ENCODE measurements around the gene ABCA2.
"Not testable (repeated sequence)": the region's sequence is repeated elsewhere in the genome, so short reads cannot be mapped to it uniquely, and the experiment has no call there.

The ABCA2 gene

DNA sequence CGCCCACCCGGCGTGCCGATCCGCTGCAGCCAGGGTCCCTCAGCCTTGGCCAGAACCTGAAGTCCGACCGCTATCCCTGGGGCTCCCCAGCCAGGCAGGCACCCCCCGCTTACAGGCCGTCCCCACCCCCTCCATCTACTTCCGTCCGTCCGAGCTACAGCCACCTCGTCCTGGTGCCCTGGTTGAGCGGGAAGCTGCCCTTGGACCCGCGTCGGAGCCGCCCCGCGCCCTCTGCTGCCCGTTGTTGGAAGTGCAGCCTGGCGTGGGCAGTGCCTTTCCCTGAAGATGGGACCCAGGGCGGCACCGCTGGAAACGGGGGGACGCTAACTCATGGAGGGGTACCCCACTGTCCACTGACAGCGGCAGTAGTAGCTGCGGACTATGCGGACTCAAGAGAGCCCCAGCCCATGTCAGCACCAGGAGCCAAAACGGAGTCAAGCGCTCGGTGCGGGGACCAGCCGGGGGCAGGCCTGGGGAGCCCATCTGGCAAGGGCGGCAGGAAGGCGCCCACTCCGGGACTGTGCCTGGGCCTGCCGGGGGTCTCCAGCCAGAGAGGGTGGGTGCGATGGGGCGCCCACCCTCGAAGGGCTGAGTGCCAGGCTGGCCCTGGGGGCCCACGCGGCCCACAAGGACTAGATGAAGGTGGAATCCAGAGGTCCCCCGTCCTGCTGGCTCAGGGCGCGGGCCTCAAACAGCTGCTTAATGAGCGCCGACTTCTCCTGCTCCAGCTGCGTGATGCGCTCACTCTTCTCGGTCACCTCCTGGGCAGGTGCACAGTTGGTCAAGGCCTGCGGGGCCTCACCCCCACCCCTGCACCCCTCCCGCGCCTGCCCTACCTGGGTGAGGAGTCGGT lies 36.2 kb upstream of the ABCA2 start:
- DNase-seq: peak; percentile 81

DNA sequence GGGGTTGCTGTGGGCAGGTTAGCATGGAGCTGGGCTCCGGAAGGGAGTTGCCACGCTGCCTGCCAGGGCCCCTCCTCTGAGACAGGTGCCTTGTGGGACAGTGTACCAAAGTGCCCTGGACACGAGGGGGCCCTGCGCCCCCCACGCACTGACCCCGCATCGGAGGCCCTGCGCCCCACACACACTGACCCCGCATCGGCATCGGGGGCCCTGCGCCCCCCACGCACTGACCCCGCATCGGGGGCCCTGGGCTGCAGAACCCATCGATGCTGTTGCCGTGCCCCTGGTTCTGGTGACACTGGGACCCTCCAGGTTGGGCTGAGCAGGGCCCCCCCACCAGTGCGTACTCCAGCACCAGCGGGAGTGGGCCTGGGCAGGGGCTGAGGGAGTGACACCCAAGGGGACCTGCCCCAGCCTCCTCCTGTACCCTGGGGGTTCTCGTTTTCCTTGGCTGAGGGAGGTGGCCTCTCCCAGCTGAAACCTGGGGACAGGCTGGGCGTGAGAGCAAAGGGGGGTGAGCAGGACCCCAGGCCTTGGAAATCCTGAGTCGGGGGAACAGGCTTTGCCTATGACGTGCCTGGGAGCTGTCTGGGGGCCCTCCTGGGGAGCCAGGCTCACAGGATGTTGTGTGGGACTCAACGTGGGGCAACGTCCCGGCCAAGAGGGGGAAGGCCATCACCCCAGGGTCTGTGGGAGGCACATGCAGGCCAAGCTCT lies 35.4 kb upstream of the ABCA2 start:
- DNase-seq: no peak

DNA sequence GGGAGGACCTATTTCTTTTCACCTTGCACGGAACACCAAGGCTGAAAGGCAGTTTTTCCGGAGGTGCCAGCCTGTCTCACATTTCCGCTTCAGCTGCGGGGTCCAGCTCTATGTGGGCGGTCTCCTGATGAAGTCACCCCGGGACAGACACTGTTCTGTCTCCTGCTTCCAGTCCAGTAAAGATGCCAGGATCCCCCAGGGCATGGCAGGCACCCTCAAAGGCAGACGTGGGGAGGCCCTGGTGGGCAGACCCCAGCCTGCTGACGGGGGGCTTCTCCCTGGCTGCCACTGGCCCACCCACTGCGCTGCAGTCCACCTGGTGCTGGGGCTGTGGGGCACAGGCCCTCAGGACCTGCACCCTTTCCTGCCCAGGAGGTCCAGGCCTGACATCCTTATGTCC lies 34.8 kb upstream of the ABCA2 start:
- not testable (repeated sequence) for DNase-seq

DNA sequence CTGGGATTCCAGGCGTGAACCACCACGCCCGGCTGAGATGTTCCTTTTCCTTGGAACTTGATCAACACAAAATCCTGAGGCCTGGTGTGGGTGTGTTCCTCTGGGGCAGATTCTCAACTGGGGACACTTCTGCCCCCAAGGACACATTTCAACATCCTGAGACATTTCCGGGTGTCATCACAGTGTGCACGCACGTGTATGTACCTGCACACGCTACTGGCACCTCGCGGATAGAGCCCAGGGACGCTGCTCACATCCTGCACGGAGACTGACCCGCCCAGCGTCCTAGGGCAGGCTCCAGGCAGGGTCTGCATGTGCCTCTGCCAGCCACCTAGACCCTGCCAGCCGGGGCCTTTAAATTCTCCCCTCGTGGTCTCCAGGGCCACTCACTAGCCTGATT lies 34.3 kb upstream of the ABCA2 start:
- DNase-seq: no peak

DNA sequence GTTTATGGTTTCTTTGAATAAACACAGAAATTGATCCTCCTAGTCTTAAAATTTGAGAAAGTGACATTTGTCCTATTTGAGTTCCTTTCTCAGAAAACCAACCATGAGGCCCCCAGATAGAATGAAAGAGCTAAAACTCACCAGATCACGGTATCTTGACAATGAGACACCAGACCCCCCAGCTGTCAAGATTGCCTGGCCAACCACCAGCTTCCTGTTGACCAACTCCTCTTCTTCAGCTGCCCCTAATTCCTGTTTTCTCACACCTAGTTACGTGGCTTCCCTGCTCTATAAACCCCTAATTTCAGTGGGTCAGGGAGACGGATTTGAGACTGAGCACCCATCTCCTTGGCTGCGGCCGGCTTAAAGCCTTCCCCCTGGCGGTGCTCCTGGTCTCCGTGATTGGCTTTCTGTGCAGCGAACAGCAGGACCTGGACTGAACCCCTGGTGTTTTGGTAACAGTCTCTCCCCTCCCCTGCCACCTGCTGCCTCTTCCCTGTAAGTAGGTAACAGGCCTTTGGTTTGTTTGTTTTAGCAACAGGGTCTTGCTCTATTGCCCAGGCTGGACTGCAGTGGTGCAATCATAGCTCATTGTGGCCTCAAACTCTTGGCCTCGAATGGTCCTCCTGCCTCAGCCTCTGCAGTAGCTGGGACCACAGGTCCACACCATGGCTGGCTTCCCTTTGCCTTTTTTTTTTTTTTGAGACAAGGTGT lies 30.6 kb upstream of the ABCA2 start:
- DNase-seq: no peak

DNA sequence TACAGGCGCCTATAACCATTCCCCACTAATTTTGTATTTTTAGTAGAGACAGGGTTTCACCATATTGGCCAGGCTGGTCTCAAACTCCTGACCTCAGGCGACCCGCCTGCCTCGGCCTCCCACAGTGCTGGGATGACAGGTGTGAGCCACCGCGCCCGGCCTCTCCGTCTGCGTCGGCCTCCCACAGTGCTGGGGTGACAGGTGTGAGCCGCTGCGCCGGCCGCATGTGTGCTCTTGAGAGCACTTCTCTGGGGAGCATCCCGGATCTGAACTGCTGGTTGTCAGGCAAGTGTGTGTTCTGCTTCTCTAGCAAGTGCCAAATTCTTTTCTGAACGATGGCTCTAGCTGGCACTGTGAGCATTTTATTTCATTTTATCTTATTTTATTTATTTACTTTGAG lies 29.5 kb upstream of the ABCA2 start:
- no peak for DNase-seq

DNA sequence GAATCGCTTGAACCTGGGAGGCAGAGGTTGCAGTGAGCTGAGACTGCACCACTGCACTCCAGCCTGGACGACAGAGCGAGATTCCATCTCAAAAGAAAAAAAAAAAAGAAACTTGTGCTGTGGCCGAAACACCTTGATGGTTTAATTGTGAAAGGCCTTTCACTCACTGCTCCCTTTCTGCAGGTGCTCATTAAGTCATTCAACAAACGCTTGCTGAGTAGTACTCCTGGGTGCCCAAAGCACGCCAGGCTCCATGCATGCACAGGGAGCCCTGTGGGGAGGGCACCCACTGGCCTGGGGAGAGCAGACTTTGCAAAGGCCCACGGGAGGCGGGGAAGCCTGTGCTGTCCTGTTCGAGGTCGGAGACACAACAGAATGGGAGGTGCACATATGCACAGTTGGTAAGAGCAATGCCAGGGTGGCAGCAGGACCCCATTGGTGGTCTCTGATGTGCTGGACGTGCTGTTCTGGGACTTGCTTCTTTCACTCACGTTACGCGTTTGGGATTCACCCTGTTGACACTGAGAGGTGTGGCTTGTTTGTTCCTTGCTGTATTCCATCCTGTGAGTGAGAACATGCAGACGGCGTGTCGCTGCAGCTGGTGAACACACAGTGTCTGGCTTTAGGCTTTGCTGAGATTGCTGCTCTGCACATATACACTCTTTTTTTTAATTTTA lies 28.8 kb upstream of the ABCA2 start:
- no peak for DNase-seq

DNA sequence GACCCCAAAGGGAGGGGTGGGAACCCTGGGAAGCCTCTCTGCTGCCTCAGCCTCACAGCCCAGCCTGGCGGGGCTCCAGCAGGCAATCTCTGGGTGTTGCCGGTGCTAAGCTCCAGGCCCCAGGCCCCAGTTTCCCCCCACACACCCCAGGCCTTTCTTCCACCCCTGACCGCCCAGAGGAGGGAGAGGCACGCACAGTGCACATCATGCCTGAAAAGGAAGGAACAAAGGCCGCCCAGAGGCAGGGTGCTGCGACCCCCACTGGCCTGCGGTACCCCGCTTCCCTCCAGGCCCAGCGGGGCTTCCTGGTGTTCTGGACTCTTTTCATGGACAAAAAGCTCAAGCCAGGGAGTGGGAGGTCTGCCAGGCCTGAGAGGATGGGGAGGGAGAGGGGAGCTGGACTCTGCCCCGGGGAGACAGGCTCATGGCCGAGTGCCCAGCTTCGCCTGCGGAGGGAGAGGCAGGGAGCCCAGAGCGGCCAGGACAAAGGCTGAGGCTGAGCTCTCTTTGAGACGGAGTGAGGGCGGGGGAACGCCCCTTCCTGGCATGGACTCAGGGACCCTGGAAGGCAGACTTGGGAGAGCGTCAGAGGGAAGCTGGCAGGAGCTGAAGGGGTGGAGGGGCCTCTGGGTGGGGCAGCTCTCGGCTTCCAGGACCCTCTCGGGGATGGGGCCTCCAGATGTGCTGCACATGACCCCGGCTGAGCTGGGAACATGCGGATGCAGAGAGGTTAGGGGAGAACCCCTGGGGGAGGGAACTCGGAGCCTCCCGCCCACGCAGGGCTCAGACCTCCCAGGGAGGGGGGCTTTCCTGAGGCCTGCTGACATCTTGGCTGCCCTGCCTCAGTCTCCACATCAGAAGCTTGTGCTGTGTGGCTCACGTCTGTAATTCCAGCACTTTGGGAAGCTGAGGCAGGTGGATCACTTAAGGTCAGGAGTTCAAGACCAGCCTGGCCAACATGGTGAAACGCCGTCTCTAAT lies 27.6 kb upstream of the ABCA2 start:
- DNase-seq: no peak

DNA sequence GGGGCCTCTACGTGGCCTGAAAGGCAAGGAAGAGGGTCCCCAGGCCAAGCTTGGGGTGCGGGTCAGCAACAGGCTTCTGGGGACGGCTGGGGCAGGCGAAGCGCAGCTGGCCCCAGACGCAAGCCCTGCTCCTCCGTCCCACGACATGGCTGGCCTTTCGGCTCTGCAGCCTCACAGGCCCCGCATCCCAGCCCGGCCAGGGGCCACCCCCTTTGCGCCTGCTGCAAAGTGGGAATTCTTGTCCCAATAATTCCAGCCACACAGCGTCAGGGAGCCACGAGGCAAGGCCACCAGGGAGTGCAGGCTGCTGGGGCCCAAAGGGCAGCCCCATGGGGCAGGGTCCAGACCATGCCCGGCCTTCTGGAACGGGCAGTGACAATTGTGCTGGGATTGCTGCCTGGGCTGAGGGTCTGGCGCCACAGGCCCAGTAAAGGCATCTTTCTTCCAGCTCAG lies 26.9 kb upstream of the ABCA2 start:
- no peak for DNase-seq

DNA sequence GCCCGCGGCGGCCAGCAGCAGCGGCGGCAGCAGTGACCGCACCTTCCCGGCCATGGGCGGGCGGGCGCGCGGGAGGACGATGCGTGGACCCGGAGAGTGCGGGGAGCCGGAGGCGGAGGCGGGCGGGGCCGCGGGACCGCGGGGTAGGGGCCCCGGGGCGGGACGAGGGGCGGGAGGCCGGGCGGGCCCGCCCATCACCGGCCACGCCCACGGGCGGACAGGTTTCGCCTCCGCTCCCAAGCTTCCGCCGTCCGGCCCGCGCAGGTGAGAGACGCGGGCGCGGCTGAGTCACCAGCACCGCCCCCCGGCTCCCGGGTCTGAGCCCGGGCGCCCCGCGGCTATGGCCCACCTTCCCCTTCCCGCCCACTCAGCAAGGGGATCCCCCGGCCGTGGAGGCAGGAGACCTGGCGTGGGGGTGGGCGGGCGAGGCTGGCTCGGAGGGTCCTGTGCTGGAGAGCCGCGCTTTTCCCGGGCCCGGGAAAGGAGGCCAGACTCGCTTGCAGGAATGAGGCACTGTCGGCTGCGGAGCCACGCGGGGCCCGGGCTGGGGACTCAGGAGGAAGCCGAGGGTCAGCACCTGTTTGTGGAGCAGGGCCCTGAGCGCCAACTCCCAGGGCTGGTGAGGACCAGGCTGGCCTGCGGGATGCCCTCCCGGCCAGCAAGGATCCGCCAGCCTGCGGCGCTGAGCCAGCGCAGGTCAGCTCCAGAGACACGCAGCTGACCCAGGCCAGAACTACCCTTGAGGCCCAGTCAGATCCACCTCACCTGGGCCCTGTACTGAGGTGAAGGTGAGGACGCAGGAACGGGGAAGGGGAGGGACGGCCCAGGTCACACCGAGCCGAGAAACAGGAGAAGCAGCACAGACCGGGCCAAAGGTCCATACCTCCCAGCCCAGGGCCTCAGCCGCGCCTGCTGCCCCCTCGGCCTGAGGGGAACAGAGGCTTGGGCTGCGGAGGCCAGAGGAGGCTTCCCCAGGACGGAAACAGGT lies 26.2 kb upstream of the ABCA2 start, which contains the start of gene ENTPD2:
TSS of gene ENTPD2 (minus strand) at position 118 of the 988 bp plus-strand sequence. CDS start at position 54, 64 bp downstream.
- peak; percentile 77 for DNase-seq

DNA sequence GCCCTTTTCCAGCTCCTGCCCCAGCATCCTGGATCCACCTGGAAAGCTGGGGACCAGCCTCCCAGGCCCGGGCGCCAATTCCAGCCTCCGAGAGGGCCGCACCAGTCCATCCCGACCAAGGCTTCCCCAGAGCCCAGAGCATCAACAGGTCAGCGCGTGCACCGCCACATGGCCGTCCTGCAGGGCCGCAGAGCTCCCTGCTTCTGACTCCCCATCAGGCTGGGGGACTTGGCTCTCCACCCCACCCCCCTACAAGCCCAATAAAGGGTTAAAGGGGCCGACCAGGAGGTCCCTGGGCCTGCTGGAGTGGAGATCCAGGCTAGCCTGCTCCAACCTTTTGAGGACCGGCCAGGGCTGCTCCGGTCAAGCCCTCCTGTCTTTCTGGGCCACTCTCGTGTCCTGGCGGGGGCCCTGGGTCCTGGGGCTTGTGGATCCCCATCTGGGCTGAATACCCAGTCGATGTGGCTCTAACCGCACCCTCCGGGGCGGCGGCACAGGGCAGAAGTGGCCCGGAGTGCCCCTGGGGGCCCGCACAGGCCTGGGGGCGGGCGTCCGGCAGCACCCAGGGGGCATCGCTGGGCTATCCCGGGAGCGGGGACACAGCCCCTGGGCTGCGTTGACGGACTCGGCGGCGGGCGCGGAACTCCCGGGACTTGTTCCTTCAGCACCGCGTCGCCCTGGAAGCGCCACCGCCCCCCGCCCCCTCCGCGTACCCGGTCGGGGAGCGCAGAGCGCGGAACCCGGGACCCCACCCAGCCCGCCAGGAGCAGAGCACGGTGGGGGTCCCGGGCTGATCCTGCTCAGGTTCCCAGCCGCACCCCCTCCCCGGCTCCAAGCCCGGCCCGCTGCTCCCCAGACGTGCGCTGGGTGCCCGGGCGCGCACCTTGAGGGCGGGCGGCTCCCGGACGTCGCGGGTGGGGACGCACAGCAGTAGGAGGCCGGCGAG lies 25.2 kb upstream of the ABCA2 start:
- peak; percentile 68 for DNase-seq

DNA sequence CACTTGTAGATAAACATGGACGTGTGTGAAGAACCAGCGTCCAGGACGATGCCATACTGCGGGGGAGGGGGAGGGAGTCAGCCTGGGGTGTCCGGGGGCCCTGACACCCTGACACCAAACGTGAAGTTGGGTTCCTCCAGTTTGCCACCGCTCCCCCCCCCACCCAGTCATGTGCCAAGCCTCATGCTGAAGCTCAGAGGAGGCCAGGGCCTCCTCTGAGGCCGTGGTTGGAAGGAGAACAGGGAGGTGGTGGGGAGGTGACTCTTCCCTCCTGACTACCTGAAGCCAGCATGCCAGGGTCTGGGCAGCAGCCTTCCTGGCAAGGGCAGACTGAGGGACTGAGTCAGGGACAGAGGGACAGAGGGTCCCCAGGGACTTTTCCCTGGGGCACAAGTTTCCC lies 24.3 kb upstream of the ABCA2 start:
- no peak for DNase-seq

DNA sequence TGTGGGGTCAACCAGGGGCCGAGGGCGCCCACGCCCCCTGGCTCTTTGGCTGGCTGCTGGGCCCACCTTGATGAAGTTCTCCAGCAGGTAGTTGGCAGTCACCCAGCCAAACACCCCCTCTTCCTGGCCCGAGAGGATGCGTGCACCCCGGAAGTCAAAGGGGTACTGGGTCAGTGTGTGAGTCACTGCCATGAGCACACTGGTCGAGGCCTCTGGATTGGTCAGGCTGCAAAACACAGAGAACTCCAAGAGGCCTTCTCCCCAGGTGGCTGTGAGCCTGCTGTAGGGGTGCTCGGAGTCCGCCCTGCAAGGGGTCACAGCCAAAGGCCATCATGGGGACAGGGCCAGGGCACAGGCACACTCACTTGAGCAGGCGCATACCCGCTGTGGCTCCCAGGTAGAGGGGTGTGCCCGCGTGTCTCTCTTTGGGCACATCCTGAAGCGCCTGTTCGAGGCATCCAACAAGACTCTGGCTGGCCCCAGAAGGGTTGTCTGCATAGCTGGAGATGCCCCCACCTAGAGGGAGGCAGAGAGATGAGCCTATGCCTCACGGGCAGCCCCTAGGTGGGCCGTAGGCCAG lies 23.2 kb upstream of the ABCA2 start:
- no peak for DNase-seq

DNA sequence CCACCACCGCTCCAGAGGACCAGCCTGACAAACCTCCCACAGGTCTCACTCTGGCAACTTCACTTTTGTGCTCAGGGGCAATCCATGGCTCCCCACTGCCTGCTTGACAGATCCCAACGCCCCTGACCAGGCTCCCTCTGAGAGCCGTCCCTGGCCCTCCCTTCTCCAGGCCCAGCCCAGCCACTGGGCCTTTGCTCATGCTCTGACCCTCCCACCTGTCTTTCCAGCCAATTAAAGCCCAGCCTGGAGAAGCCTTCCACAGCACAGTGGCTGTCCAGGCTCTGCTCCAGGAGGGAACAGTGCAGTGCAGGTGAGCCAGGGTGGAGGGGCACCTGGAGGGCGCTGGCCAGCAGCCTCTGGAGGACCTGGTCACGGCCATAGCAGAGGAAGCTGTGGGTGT lies 22.5 kb upstream of the ABCA2 start:
- peak; percentile 71 for DNase-seq

DNA sequence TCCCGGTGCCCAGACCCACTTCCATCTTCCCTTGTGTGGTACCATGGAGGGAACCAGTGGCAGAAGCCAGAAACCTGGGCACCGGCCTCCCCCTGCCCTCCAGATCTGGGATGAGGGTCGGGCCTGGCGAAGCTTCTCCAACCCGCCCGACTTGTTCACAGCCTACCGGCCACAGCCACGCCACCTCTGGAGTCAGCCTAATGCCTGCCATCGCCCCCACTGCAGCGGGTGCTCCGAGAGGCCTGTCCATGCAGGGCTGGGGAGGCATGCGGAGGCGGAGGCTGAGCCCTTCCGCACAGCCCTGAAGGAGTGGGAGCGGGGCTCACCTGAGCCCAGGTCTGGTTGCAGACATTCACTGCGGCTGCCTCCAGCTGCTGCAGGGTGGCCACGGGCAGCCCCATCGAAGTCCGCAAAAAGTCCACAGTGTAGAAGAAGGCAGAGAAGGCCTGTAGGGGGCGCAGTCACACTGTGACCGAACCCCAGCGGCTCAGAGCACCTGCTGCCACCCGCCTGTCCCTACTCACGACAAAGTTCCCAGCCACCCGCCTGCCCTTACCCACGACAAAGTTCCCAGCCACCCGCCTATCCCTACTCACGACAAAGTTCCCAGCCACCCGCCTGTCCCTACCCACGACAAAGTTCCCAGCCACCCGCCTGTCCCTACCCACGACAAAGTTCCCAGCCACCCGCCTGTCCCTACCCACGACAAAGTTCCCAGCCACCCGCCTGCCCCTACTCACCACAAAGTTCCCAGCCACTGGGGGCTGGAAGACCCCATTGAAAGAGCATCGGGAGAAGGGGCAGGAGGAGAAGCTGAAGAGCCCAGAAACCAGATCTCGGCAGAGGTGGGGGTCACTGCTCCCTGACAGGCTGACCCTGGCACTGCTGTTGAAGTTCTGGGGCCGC lies 21.8 kb upstream of the ABCA2 start:
- peak; percentile 94 for DNase-seq

DNA sequence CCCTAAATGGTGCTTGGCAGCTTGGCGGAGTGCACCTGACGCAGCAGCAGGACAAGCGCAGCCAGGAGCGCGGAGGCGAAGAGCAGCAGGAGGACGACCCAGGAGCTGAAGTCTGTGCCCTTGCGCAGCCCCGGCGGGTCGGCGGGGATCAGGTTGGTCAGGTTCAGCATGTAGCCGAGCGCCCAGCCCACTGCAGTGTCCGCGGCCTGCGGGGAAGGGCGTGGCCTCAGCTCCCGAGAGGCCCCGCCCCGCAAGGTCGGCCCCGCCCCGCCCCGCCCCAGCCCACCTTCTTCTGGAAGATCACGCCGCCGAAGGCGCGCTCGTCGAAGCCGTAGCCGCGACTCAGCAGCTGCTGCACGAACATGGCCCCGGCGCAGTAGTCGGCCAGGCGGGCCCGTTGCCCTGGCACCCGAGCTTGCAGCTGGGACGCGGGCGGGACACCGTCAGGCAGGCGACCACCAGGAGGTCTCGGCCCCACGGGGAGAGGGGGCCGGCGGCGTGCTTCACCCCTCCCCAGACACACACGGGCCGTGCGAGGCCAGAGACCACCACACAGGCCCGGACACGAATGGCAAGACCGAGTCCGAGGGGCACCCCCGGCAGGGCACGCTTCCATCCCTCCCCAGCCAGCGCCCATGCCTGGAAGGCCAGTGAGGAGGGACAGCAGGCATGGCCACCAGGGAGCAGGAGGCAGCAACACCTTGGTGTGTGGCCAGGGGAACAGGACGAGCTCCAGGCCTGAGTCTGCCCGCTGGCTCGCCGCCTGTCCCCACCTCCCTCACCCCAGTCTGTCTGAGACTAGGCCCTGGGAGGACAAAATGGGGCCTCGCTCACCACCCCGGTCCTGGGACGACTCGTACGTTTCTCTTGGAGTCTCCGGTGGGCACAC lies 20.9 kb upstream of the ABCA2 start:
- peak; percentile 31 for DNase-seq

All from 8988T (cell line).